ENCODE results near the gene PFDN4.
A peak's percentile ranks its signal among the peaks of the same experiment; 100 is the strongest.

PFDN4 gene, protein sequence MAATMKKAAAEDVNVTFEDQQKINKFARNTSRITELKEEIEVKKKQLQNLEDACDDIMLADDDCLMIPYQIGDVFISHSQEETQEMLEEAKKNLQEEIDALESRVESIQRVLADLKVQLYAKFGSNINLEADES

DNA sequence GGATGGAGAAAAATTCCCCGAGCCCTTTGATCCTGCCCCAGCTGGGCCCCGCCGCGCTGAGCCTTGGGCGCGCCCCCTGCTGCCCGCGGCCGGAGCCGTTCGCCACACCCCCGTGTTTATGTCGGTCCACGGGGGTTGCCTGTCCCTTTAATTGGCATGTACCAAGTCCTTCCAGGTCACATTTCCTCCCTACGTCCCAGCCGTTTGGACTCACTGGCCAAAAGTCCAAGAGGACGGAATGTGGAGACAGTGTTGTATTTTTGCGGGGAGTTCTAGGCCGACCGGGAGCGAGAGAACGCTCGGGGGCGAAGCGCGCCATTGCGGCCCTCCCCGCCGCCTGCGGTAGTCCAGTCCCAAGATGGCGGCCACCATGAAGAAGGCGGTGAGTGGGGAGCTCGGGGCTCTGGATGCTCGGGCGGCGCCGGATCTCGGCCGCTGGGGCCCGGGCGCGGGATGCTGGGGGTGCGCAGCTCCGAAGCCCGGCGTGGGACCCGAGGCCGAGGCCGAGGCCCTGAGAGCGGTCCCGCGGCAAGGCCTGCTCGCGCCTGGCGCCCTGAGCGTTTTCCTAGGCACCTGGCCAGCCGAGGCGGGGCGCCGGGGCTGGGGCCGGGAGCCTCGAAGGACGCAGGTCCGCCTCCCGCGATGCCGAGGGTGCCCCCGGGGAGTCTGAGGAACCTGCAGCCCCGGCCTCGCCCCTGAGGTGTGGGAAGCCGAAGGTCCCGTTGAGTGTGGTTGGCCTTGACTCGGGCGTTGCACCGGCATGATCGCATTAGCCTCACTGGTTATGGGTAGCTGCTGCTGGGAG, at the start of gene PFDN4:
PFDN4 (plus strand) TSS at position 345 of the 805 bp plus-strand sequence; CDS start at position 359, 14 bp downstream.
- H2AFZ ChIP-seq (ENCODE audit: low read depth, low read length): peak within 1 kb of the TSS; percentile 87

DNA sequence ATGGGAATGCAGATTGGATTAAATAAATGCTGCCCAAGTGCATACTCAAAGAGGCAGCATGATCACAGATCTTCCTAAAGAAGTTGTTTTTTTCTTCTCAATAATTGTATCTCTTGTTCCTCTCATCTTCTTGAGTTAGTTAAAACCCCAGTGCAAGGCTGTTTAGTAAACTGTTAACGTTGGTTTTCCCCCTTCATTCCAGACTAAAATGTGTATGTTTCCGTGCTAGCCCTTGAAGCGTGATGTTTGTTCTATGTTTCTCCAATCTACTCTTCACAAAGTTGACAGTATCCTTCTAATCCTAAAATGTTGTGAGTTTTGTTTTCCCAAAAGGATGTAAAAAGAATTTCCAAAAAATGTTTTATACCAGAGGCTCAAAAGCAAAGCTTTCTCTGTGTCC, 49.7 kb upstream of the PFDN4 start:
- Histone ChIP-seq H3K79me2 (ENCODE audit: low read length) (no peaks in the 10 kb centered on the region), H3K4me1 (ENCODE audit: low read length) (no peaks in the 10 kb centered on the region), H3K4me2 (ENCODE audit: low read length) (no peak overlapping the region), H3K27me3 (ENCODE audit: low read depth, low read length) (peaks cover 24% of the 10 kb centered on the region), H3K27ac (ENCODE audit: low read length) (no peak overlapping the region), H3K4me3 (ENCODE audit: low read length) (no peak overlapping the region), H2AFZ (ENCODE audit: low read depth, low read length) (no peak overlapping the region), H4K20me1 (ENCODE audit: insufficient read depth, low read length) (no peaks in the 10 kb centered on the region), H3K9ac (ENCODE audit: low read length) (no peak overlapping the region), H3K9me3 (ENCODE audit: insufficient read depth, low read length) (no peaks in the 10 kb centered on the region), H3K36me3 (replicated peaks; ENCODE audit: low read depth, low read length) (no peaks in the 10 kb centered on the region)
- TF ChIP-seq, protein P1, sequence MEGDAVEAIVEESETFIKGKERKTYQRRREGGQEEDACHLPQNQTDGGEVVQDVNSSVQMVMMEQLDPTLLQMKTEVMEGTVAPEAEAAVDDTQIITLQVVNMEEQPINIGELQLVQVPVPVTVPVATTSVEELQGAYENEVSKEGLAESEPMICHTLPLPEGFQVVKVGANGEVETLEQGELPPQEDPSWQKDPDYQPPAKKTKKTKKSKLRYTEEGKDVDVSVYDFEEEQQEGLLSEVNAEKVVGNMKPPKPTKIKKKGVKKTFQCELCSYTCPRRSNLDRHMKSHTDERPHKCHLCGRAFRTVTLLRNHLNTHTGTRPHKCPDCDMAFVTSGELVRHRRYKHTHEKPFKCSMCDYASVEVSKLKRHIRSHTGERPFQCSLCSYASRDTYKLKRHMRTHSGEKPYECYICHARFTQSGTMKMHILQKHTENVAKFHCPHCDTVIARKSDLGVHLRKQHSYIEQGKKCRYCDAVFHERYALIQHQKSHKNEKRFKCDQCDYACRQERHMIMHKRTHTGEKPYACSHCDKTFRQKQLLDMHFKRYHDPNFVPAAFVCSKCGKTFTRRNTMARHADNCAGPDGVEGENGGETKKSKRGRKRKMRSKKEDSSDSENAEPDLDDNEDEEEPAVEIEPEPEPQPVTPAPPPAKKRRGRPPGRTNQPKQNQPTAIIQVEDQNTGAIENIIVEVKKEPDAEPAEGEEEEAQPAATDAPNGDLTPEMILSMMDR (IDR thresholded peaks at IDR 0.05; ENCODE audit: low read depth, low read length): no peak
- no peak for TF ChIP-seq EZH2phosphoT487 (IDR thresholded peaks at IDR 0.05; ENCODE audit: low read depth)

More for the DNA sequence above, at the start of gene PFDN4:
- H3K79me2 ChIP-seq (ENCODE audit: low read length): peaks cover 51% of the 10 kb centered on the region
- peaks cover 15% of the 10 kb centered on the region for H3K36me3 ChIP-seq (replicated peaks; ENCODE audit: low read depth, low read length)
- peaks cover 9% of the 10 kb centered on the region; the same call in 1 of the 2 replicates for H4K20me1 ChIP-seq (ENCODE audit: insufficient read depth, low read length)
- peak within 1 kb of the TSS; percentile 84 for H3K4me3 ChIP-seq (ENCODE audit: low read length)
- TF ChIP-seq, protein P1 (IDR thresholded peaks at IDR 0.05; ENCODE audit: low read depth, low read length): peak; percentile 97
- TF ChIP-seq EZH2phosphoT487 (IDR thresholded peaks at IDR 0.05; ENCODE audit: low read depth): no peak
- H3K27ac ChIP-seq (ENCODE audit: low read length): peak within 1 kb of the TSS; percentile 69
- H3K4me2 ChIP-seq (ENCODE audit: low read length): peak within 1 kb of the TSS; percentile 87
- no peaks in the 10 kb centered on the region for H3K9me3 ChIP-seq (ENCODE audit: insufficient read depth, low read length)
- H3K9ac ChIP-seq (ENCODE audit: low read length): peak within 1 kb of the TSS; percentile 82
- peaks cover 32% of the 10 kb centered on the region for H3K4me1 ChIP-seq (ENCODE audit: low read length)
- H3K27me3 ChIP-seq (ENCODE audit: low read depth, low read length): peaks cover 12% of the 10 kb centered on the region

DNA sequence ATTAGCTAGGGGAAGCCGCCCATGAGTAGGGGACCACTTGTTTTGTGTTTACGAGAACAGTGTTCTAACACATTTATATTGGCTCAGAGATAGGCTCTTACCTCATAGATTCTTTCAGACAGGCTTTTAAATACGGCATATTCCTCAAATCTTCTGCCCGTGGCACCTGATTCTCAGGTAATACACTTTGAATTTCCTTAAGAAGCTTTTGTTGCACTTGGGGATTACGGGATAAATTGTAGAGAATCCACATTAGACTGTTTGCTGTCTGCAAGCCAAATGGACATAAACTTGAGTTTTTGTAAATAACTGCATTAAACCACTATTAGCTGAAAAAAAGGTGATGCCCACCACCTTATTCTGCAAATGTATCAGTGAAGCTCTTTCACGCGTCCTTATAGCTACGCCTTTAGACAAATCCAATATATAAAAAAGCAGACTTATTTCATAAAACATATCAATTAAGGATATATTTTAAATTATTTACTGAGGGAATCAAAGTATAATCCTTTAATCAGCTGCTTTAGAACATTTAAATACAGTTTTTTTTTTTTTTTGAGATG, 49.0 kb upstream of the PFDN4 start:
- TF ChIP-seq, protein P1 (IDR thresholded peaks at IDR 0.05; ENCODE audit: low read depth, low read length): no peak
- no peak for TF ChIP-seq EZH2phosphoT487 (IDR thresholded peaks at IDR 0.05; ENCODE audit: low read depth)
- Histone ChIP-seq H3K4me1 (ENCODE audit: low read length) (no peaks in the 10 kb centered on the region), H3K36me3 (replicated peaks; ENCODE audit: low read depth, low read length) (no peaks in the 10 kb centered on the region), H3K27me3 (ENCODE audit: low read depth, low read length) (peaks cover 24% of the 10 kb centered on the region), H3K4me2 (ENCODE audit: low read length) (no peak overlapping the region), H3K79me2 (ENCODE audit: low read length) (no peaks in the 10 kb centered on the region), H3K9ac (ENCODE audit: low read length) (no peak overlapping the region), H4K20me1 (ENCODE audit: insufficient read depth, low read length) (no peaks in the 10 kb centered on the region), H3K27ac (ENCODE audit: low read length) (no peak overlapping the region), H2AFZ (ENCODE audit: low read depth, low read length) (no peak overlapping the region), H3K9me3 (ENCODE audit: insufficient read depth, low read length) (no peaks in the 10 kb centered on the region), H3K4me3 (ENCODE audit: low read length) (no peak overlapping the region)

All from OCI-LY3 (cell line).